ENCODE results near the gene PGM3. TPM values are rescaled to one million over a fixed set of nuclear protein-coding genes. Genes with fewer than 3 reads are reported as not detected.

The PGM3 gene
- total RNA-seq, 2 donors from 2014 or later: 78.3 to 101 TPM

- Histone ChIP-seq H3K4me1 (ENCODE audit: control insufficient read depth, insufficient read depth, low read length) (peaks cover 2% of the 10 kb centered on the region), H3K4me3 (ENCODE audit: low read length) (peak overlapping the region; percentile 99), H3K9me3 (ENCODE audit: control insufficient read depth, low read length) (no peaks in the 10 kb centered on the region), H3K36me3 (ENCODE audit: control insufficient read depth, insufficient read depth, low read length) (peaks cover 54% of the 10 kb centered on the region), H3K9ac (ENCODE audit: extremely low read depth, low read length, poor library complexity, severe bottlenecking) (peak overlapping the region; percentile 53), H3K27me3 (ENCODE audit: control insufficient read depth, insufficient read depth, low read length, poor library complexity, severe bottlenecking) (no peaks in the 10 kb centered on the region), H3K27ac (ENCODE audit: low read depth, low read length) (no peak overlapping the region)
- Mint-ChIP-seq H3K4me1 (peaks cover 37% of the 10 kb centered on the region), H3K27ac (peak overlapping the region; percentile 84), H3K4me3 (peak overlapping the region; percentile 98), H3K36me3 (ENCODE audit: low read depth) (peaks cover 48% of the 10 kb centered on the region), H3K27me3 (ENCODE audit: insufficient read depth) (no peaks in the 10 kb centered on the region), H3K9me3 (no peaks in the 10 kb centered on the region)
- WGBS, 2 experiments (ENCODE audit: insufficient coverage in 1 of 2, insufficient read length in 1 of 2): 86 to 94% methylated on average over 5 to 6 of the region's 6 CpGs
- no peak for TF ChIP-seq CTCF (conservative IDR thresholded peaks at IDR 0.05)
- DNase-seq: no peak
These were observed 2.4 kb downstream of the PGM3 start for GRCh38 chr6:83190626-83191025.

- no peak for DNase-seq
- no peaks in the 10 kb centered on the region for H3K9me3 Mint-ChIP-seq
- Histone ChIP-seq H3K27me3 (ENCODE audit: control insufficient read depth, insufficient read depth, low read length, poor library complexity, severe bottlenecking) (no peaks in the 10 kb centered on the region), H3K9ac (ENCODE audit: extremely low read depth, low read length, poor library complexity, severe bottlenecking) (no peak overlapping the region), H3K36me3 (ENCODE audit: control insufficient read depth, insufficient read depth, low read length) (peaks cover 63% of the 10 kb centered on the region), H3K9me3 (ENCODE audit: control insufficient read depth, low read length) (no peaks in the 10 kb centered on the region), H3K27ac (ENCODE audit: low read depth, low read length) (no peak overlapping the region), H3K4me3 (ENCODE audit: low read length) (no peak overlapping the region), H3K4me1 (ENCODE audit: control insufficient read depth, insufficient read depth, low read length) (peaks cover 2% of the 10 kb centered on the region)
- peaks cover 31% of the 10 kb centered on the region for H3K4me1 Mint-ChIP-seq
- no peak overlapping the region for H3K27ac Mint-ChIP-seq
- WGBS, 2 experiments (ENCODE audit: insufficient coverage in 1 of 2, insufficient read length in 1 of 2): 76 to 90% methylated on average over 3 of the region's 3 CpGs
- no peak overlapping the region for H3K4me3 Mint-ChIP-seq
- no peaks in the 10 kb centered on the region for H3K27me3 Mint-ChIP-seq (ENCODE audit: insufficient read depth)
- TF ChIP-seq CTCF (conservative IDR thresholded peaks at IDR 0.05): no peak
- peaks cover 59% of the 10 kb centered on the region for H3K36me3 Mint-ChIP-seq (ENCODE audit: low read depth)
These were observed 4.6 kb downstream of the PGM3 start for GRCh38 chr6:83188501-83188900.

GRCh38 chr6:83185096-83185495 lies 8.0 kb downstream of the PGM3 start:
- H3K36me3 ChIP-seq (ENCODE audit: control insufficient read depth, insufficient read depth, low read length): peaks cover 92% of the 10 kb centered on the region
- Mint-ChIP-seq H3K4me1 (peaks cover 17% of the 10 kb centered on the region), H3K27me3 (ENCODE audit: insufficient read depth) (no peaks in the 10 kb centered on the region), H3K27ac (no peak overlapping the region), H3K9me3 (no peaks in the 10 kb centered on the region), H3K36me3 (ENCODE audit: low read depth) (peaks cover 70% of the 10 kb centered on the region), H3K4me3 (no peak overlapping the region)
- H3K9ac ChIP-seq (ENCODE audit: extremely low read depth, low read length, poor library complexity, severe bottlenecking): no peak overlapping the region
- H3K9me3 ChIP-seq (ENCODE audit: control insufficient read depth, low read length): no peaks in the 10 kb centered on the region
- no peak overlapping the region for H3K4me3 ChIP-seq (ENCODE audit: low read length)
- H3K27me3 ChIP-seq (ENCODE audit: control insufficient read depth, insufficient read depth, low read length, poor library complexity, severe bottlenecking): no peaks in the 10 kb centered on the region
- no peak for DNase-seq
- WGBS, 2 experiments (ENCODE audit: insufficient coverage in 1 of 2, insufficient read length in 1 of 2): 96 to 100% methylated on average over 2 of the region's 2 CpGs
- peaks cover 2% of the 10 kb centered on the region for H3K4me1 ChIP-seq (ENCODE audit: control insufficient read depth, insufficient read depth, low read length)
- no peak overlapping the region for H3K27ac ChIP-seq (ENCODE audit: low read depth, low read length)
- TF ChIP-seq CTCF (conservative IDR thresholded peaks at IDR 0.05): no peak

All from endodermal cell (in vitro differentiated cells).